SU-DHL-6 (cell line): ENCODE measurements around the gene MUSTN1.

ENCODE experiments used
- H2AFZ ChIP-seq: fragments of 200-600 bp; sonication (generic); 2 replicates; pipeline ENCODE4 v1.6.1; 2014; ENCODE audit warnings: low read depth, mild to moderate bottlenecking, moderate library complexity, mixed read lengths, antibody characterized with exemption, low read length; ENCODE audit not compliant: severe bottlenecking
- H3F3A ChIP-seq: fragments of 200-600 bp; shearing (Covaris generic); 2 replicates; pipeline ENCODE4 v1.6.0; 2016; ENCODE audit warnings: antibody characterized with exemption, mild to moderate bottlenecking; ENCODE audit not compliant: insufficient read depth
- H3K27ac ChIP-seq: fragments of 200-600 bp; sonication (generic); 2 replicates; pipeline ENCODE4 v1.5.1; 2016; ENCODE audit warnings: low read depth, mild to moderate bottlenecking, low read length, moderate library complexity, mixed read lengths
- H3K27me3 ChIP-seq: fragments of 200-600 bp; sonication (generic), shearing (Covaris generic); 2 replicates; pipeline ENCODE4 v1.6.0; 2014; ENCODE audit warnings: mild to moderate bottlenecking, low read length
- H3K36me3 ChIP-seq: fragments of 200-600 bp; sonication (generic); 2 replicates; pipeline ENCODE4 v1.6.1; 2014; ENCODE audit warnings: mild to moderate bottlenecking, low read length, mixed read lengths
- H3K4me2 ChIP-seq: fragments of 300-600, 200-600 bp; shearing (Covaris generic), sonication (generic); 2 replicates; pipeline ENCODE4 v1.6.0; 2014; ENCODE audit warnings: low read length, low read depth, mild to moderate bottlenecking; ENCODE audit not compliant: poor library complexity, severe bottlenecking
- H3K4me3 ChIP-seq: fragments of 200-600 bp; sonication (generic); 2 replicates; pipeline ENCODE4 v1.5.1; 2014; ENCODE audit warnings: antibody characterized with exemption, low read length, mild to moderate bottlenecking, mixed read lengths; ENCODE audit not compliant: insufficient read depth, poor library complexity, severe bottlenecking
- H3K79me2 ChIP-seq: fragments of 200-600 bp; sonication (generic); 2 replicates; pipeline ENCODE4 v1.6.1; 2014; ENCODE audit warnings: mild to moderate bottlenecking, low read length, moderate library complexity; ENCODE audit not compliant: insufficient read depth
- H3K9ac ChIP-seq: fragments of 200-600 bp; sonication (generic); 2 replicates; pipeline ENCODE4 v1.7.0; 2014; ENCODE audit warnings: mild to moderate bottlenecking, low read length
- H3K9me2 ChIP-seq: fragments of 200-600 bp; sonication (generic); replicated peaks from 2 replicates; pipeline ENCODE4 v1.6.1; 2014; ENCODE audit warnings: low read length; ENCODE audit not compliant: insufficient read depth
- H3K9me3 ChIP-seq: fragments of 200-600 bp; sonication (generic); 2 replicates; pipeline ENCODE4 v1.6.1; 2014; ENCODE audit warnings: low read length, mixed read lengths; ENCODE audit not compliant: insufficient read depth
- H4K20me1 ChIP-seq: fragments of 200-600 bp; sonication (generic); 2 replicates; pipeline ENCODE4 v1.6.1; 2014; ENCODE audit warnings: low read depth, mild to moderate bottlenecking, antibody characterized with exemption, low read length, moderate library complexity, mixed read lengths
- EZH2phosphoT487 ChIP-seq: fragments of 200-600 bp; sonication (generic), shearing (Covaris generic); conservative IDR thresholded peaks from 2 replicates; pipeline ENCODE4 v1.6.1; 2018; ENCODE audit warnings: mild to moderate bottlenecking, antibody characterized with exemption, low read length, moderate library complexity, mixed read lengths
- TF ChIP-seq, protein P1 (sequence below): fragments of 200-600 bp; sonication (generic); IDR thresholded peaks from one replicate; pipeline ENCODE4 v1.5.1; 2017; ENCODE audit warnings: antibody characterized with exemption, mild to moderate bottlenecking, low read length, moderate library complexity; ENCODE audit not compliant: insufficient read depth, poor library complexity, severe bottlenecking

MUSTN1 gene

DNA sequence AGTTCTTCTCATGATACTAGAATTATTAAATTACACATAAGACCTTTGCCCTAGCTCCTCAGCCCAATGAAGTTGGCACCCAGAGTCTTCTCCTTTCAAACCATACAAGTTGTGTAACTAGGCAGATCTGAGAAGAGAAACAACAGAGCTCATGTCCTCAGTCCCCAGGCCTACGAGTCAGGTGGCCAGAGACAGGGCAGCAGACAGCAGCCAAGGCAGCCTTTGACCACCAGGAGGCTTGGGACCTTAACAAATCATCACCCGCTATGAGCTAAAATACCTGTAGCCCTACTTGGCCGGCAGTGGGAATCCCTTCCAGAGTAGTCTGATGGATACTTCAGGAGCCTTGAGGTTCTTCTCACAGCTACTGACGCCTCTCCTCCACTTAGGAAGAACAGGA, 44.3 kb upstream of the MUSTN1 start:
- Histone ChIP-seq H3K4me3 (no peak overlapping the region), H2AFZ (no peak overlapping the region), H3K4me2 (no peak overlapping the region), H3K9ac (no peak overlapping the region), H3K9me3 (no peaks in the 10 kb centered on the region), H4K20me1 (0 out of 2 replicates have a peak, but pooled peaks cover 4% of the 10 kb centered on the region), H3K79me2 (no peaks in the 10 kb centered on the region), H3K36me3 (no peaks in the 10 kb centered on the region), H3K27me3 (no peaks in the 10 kb centered on the region), H3K27ac (no peak overlapping the region), H3K9me2 (no peaks in the 10 kb centered on the region), H3F3A (no peaks in the 10 kb centered on the region)
- TF ChIP-seq, protein P1, sequence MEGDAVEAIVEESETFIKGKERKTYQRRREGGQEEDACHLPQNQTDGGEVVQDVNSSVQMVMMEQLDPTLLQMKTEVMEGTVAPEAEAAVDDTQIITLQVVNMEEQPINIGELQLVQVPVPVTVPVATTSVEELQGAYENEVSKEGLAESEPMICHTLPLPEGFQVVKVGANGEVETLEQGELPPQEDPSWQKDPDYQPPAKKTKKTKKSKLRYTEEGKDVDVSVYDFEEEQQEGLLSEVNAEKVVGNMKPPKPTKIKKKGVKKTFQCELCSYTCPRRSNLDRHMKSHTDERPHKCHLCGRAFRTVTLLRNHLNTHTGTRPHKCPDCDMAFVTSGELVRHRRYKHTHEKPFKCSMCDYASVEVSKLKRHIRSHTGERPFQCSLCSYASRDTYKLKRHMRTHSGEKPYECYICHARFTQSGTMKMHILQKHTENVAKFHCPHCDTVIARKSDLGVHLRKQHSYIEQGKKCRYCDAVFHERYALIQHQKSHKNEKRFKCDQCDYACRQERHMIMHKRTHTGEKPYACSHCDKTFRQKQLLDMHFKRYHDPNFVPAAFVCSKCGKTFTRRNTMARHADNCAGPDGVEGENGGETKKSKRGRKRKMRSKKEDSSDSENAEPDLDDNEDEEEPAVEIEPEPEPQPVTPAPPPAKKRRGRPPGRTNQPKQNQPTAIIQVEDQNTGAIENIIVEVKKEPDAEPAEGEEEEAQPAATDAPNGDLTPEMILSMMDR = no peak
- no peak for TF ChIP-seq EZH2phosphoT487

DNA sequence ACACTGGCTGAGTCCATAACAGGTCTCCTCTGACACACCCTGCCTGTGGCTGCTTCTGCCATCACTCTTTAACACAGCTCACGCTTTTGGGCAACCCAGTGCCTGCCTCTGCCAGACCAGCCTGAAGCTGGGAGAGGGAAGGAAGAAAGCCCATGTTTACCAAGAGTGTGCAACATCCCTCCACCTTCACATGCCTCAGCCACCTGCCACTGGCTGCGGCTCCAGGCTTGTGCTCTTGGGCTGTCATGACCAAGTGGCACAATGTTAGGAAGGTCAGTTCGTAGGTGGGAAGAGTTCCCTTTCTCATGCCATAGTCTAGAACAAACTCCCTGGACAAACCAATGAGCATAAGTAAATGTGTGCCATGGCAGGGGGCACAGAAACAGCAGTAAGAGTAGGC, 42.3 kb upstream of the MUSTN1 start:
- Histone ChIP-seq H3K4me3 (no peak overlapping the region), H3K9me3 (no peaks in the 10 kb centered on the region), H3K4me2 (no peak overlapping the region), H3K79me2 (no peaks in the 10 kb centered on the region), H2AFZ (no peak overlapping the region), H3K27ac (no peak overlapping the region), H3K36me3 (no peaks in the 10 kb centered on the region), H3K9ac (no peak overlapping the region), H3K27me3 (no peaks in the 10 kb centered on the region), H4K20me1 (no peaks in the 10 kb centered on the region), H3F3A (no peaks in the 10 kb centered on the region), H3K9me2 (no peaks in the 10 kb centered on the region)
- TF ChIP-seq, protein P1 = no peak
- no peak for TF ChIP-seq EZH2phosphoT487

DNA sequence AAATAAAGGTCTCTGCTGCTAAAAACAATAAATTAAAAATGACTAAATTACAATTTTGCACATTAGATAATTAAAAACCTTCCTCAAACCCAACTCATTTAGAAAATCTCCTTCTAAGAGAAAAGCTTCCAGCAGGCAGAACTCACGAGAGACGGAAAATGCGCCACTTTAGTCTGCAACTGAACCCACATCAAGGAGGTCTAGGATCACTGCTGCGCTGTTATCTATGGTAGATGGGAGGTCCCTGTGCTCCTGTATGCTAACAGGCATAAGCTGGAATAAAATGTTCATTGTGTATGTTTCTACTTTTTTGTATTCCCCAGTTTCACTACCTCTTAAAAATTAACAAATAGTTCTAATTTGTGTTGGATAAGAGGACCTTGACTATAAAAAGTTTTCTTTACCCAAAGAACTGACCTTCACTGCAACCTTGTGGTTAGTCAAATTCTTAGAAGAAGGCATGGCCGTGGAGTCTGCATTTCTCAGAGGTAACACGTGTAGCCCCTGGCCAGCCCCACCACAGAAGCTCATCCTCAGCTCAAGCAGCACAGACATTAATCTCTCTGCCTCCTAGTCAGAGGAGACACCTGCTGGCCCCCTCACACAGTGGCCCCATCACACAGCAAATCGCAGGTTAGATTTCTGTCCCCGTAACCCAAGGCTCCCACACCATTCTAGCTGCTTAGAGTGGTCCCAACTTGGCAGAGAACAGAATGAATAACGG, 40.2 kb upstream of the MUSTN1 start:
- TF ChIP-seq EZH2phosphoT487 = no peak
- TF ChIP-seq, protein P1 = no peak
- no peaks in the 10 kb centered on the region for H4K20me1 ChIP-seq
- no peaks in the 10 kb centered on the region for H3K27me3 ChIP-seq
- no peaks in the 10 kb centered on the region for H3F3A ChIP-seq
- H2AFZ ChIP-seq = no peak overlapping the region
- no peaks in the 10 kb centered on the region for H3K9me3 ChIP-seq
- no peaks in the 10 kb centered on the region for H3K79me2 ChIP-seq
- H3K4me3 ChIP-seq = no peak overlapping the region
- H3K9ac ChIP-seq = no peak overlapping the region
- H3K27ac ChIP-seq = no peak overlapping the region
- H3K4me2 ChIP-seq = no peak overlapping the region
- H3K9me2 ChIP-seq = no peaks in the 10 kb centered on the region
- H3K36me3 ChIP-seq = no peaks in the 10 kb centered on the region
